Adrenal gland (tissue), 5 donors: Measurements from ENCODE around the gene RCC2.

Experiments used
- POLR2A ChIP-seq, 2 donors: fragments of 450-650 bp; IDR thresholded peaks; one replicate each; pipeline ENCODE4 v1.6.1; 2017; ENCODE audit warnings: antibody characterized with exemption in 2 of 2, mild to moderate bottlenecking in 2 of 2, moderate library complexity in 1 of 2
- TF ChIP-seq, protein P1 (sequence below), 6 experiments: fragments of 450-650 bp in 4 of 6; fragments of 200-600 bp in 2 of 6; sonication (generic) in 1 of 6; IDR thresholded peaks; 1 replicate in 5 of 6; 2 replicates in 1 of 6; pipeline versions ENCODE4 v1.5.1 to v1.8.0; 2016 to 2021; ENCODE audit warnings: antibody characterized with exemption in 6 of 6, mild to moderate bottlenecking in 2 of 6, moderate library complexity in 1 of 6
- donor health status: DM: no; HTN: no; CAD: no.

GRCh38 chr1:17447501-17447992 lies 8.1 kb upstream of the RCC2 start:
- TF ChIP-seq, protein P1, sequence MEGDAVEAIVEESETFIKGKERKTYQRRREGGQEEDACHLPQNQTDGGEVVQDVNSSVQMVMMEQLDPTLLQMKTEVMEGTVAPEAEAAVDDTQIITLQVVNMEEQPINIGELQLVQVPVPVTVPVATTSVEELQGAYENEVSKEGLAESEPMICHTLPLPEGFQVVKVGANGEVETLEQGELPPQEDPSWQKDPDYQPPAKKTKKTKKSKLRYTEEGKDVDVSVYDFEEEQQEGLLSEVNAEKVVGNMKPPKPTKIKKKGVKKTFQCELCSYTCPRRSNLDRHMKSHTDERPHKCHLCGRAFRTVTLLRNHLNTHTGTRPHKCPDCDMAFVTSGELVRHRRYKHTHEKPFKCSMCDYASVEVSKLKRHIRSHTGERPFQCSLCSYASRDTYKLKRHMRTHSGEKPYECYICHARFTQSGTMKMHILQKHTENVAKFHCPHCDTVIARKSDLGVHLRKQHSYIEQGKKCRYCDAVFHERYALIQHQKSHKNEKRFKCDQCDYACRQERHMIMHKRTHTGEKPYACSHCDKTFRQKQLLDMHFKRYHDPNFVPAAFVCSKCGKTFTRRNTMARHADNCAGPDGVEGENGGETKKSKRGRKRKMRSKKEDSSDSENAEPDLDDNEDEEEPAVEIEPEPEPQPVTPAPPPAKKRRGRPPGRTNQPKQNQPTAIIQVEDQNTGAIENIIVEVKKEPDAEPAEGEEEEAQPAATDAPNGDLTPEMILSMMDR (IDR thresholded peaks at IDR 0.05): no peak
- TF ChIP-seq POLR2A (IDR thresholded peaks at IDR 0.05): no peak
